ENCODE measurements around the gene PDIA6. TPM values are rescaled to one million over a fixed set of nuclear protein-coding genes. Genes with fewer than 3 reads are reported as not detected.

The PDIA6 gene
- total RNA-seq, 2 experiments from 2014 or later: 127 to 136 TPM

GRCh38 chr2:10842506-10842905 lies 29.9 kb upstream of the PDIA6 start:
- CTCF ChIA-PET: interaction anchor here (1.6 kb wide), 1 partner anchor 287 kb away, joined by 5 read pairs; no protein-coding TSS in a partner anchor
- H3K27me3 Mint-ChIP-seq: peaks cover 3% of the 10 kb centered on the region

GRCh38 chr2:10841547-10842219 lies 29.1 kb upstream of the PDIA6 start:
- Mint-ChIP-seq H3K27me3 (peaks cover 3% of the 10 kb centered on the region), H3K36me3 (ENCODE audit: low read depth) (peaks cover 3% of the 10 kb centered on the region), H3K4me1 (no peaks in the 10 kb centered on the region), H3K9me3 (peaks cover 22% of the 10 kb centered on the region), H3K27ac (no peak overlapping the region), H3K4me3 (no peak overlapping the region)
- DNase-seq: no peak
- ChIA-PET POLR2A (no interaction called here), CTCF (interaction anchor here (0.5 to 1.6 kb wide), 2 partner anchors 288 to 303 kb away, joined by 3 to 5 read pairs; no protein-coding TSS in a partner anchor)

More at GRCh38 chr2:10842506-10842905, 29.9 kb upstream of the PDIA6 start:
- no peak overlapping the region for H3K27ac Mint-ChIP-seq
- no peak for DNase-seq
- no peaks in the 10 kb centered on the region for H3K4me1 Mint-ChIP-seq
- H3K36me3 Mint-ChIP-seq (ENCODE audit: low read depth): peaks cover 3% of the 10 kb centered on the region
- H3K4me3 Mint-ChIP-seq: no peak overlapping the region
- H3K9me3 Mint-ChIP-seq: peaks cover 22% of the 10 kb centered on the region
- POLR2A ChIA-PET: no interaction called here

GRCh38 chr2:10839813-10840212 lies 27.2 kb upstream of the PDIA6 start:
- ChIA-PET POLR2A (no interaction called here), CTCF (no interaction called here)
- Mint-ChIP-seq H3K27me3 (peaks cover 6% of the 10 kb centered on the region), H3K36me3 (ENCODE audit: low read depth) (peaks cover 3% of the 10 kb centered on the region), H3K9me3 (peaks cover 22% of the 10 kb centered on the region), H3K4me1 (no peaks in the 10 kb centered on the region), H3K27ac (no peak overlapping the region), H3K4me3 (no peak overlapping the region)
- DNase-seq: no peak

GRCh38 chr2:10838734-10839133 lies 26.1 kb upstream of the PDIA6 start:
- DNase-seq: no peak

GRCh38 chr2:10837298-10838266 lies 25.0 kb upstream of the PDIA6 start:
- ChIA-PET CTCF (interaction anchor here (1.5 kb wide), 1 partner anchor 287 kb away, joined by 4 read pairs; no protein-coding TSS in a partner anchor), POLR2A (no interaction called here)
- no peak for DNase-seq
- Mint-ChIP-seq H3K27me3 (peaks cover 6% of the 10 kb centered on the region), H3K9me3 (peaks cover 22% of the 10 kb centered on the region), H3K27ac (no peak overlapping the region), H3K36me3 (ENCODE audit: low read depth) (peaks cover 3% of the 10 kb centered on the region), H3K4me3 (no peak overlapping the region), H3K4me1 (no peaks in the 10 kb centered on the region)

More at GRCh38 chr2:10838734-10839133, 26.1 kb upstream of the PDIA6 start:
- peaks cover 6% of the 10 kb centered on the region for H3K27me3 Mint-ChIP-seq
- no peak overlapping the region for H3K4me3 Mint-ChIP-seq
- no peaks in the 10 kb centered on the region for H3K4me1 Mint-ChIP-seq
- POLR2A ChIA-PET: no interaction called here
- peaks cover 22% of the 10 kb centered on the region for H3K9me3 Mint-ChIP-seq
- H3K27ac Mint-ChIP-seq: no peak overlapping the region
- peaks cover 3% of the 10 kb centered on the region for H3K36me3 Mint-ChIP-seq (ENCODE audit: low read depth)
- CTCF ChIA-PET: interaction anchor here (0.9 to 1.5 kb wide), 3 partner anchors 21 to 305 kb away, joined by 3 to 4 read pairs (median 3); no protein-coding TSS in a partner anchor

- Mint-ChIP-seq H3K27me3 (peaks cover 15% of the 10 kb centered on the region), H3K36me3 (ENCODE audit: low read depth) (no peaks in the 10 kb centered on the region), H3K4me1 (peaks cover 7% of the 10 kb centered on the region), H3K27ac (no peak overlapping the region), H3K9me3 (peaks cover 6% of the 10 kb centered on the region), H3K4me3 (no peak overlapping the region)
- ChIA-PET POLR2A (no interaction called here), CTCF (interaction anchor here (0.5 to 3.2 kb wide), 14 partner anchors 9 to 1348 kb away, joined by 3 to 12 read pairs (median 4); a partner anchor contains a TSS)
- DNase-seq: peak; percentile 79
These were observed 22.7 kb upstream of the PDIA6 start for GRCh38 chr2:10835052-10835970.

- Mint-ChIP-seq H3K9me3 (no peaks in the 10 kb centered on the region), H3K27me3 (peaks cover 15% of the 10 kb centered on the region), H3K4me1 (peaks cover 7% of the 10 kb centered on the region), H3K36me3 (ENCODE audit: low read depth) (no peaks in the 10 kb centered on the region), H3K4me3 (no peak overlapping the region), H3K27ac (no peak overlapping the region)
- ChIA-PET CTCF (interaction anchor here (3.2 to 4.5 kb wide), 2 partner anchors 296 to 298 kb away, joined by 12 to 34 read pairs; a partner anchor contains a TSS), POLR2A (no interaction called here)
- no peak for DNase-seq
These were observed 21.6 kb upstream of the PDIA6 start for GRCh38 chr2:10834068-10834655.

GRCh38 chr2:10833021-10833420 lies 20.4 kb upstream of the PDIA6 start:
- no peak for DNase-seq
- Mint-ChIP-seq H3K36me3 (ENCODE audit: low read depth) (no peaks in the 10 kb centered on the region), H3K4me1 (peaks cover 7% of the 10 kb centered on the region), H3K27ac (no peak overlapping the region), H3K4me3 (no peak overlapping the region), H3K9me3 (no peaks in the 10 kb centered on the region), H3K27me3 (peaks cover 15% of the 10 kb centered on the region)
- ChIA-PET POLR2A (interaction anchor here (0.5 kb wide), 1 partner anchor 271 kb away, joined by 3 read pairs; no protein-coding TSS in a partner anchor), CTCF (interaction anchor here (0.5 to 4.5 kb wide), 24 partner anchors 9 to 1386 kb away, joined by 3 to 34 read pairs (median 4); a partner anchor contains a TSS)

GRCh38 chr2:10832203-10832936 lies 19.8 kb upstream of the PDIA6 start:
- Mint-ChIP-seq H3K9me3 (no peaks in the 10 kb centered on the region), H3K27me3 (peaks cover 13% of the 10 kb centered on the region), H3K27ac (peak overlapping the region; percentile 50), H3K4me1 (peaks cover 7% of the 10 kb centered on the region), H3K4me3 (no peak overlapping the region), H3K36me3 (ENCODE audit: low read depth) (no peaks in the 10 kb centered on the region)
- POLR2A ChIA-PET: interaction anchor here (0.5 kb wide), 2 partner anchors 272 to 709 kb away, joined by 3 read pairs; no protein-coding TSS in a partner anchor
- CTCF ChIA-PET: interaction anchor here (0.5 to 4.5 kb wide), 25 partner anchors 9 to 1386 kb away, joined by 3 to 34 read pairs (median 4); a partner anchor contains a TSS
- DNase-seq: peak; percentile 86

- Mint-ChIP-seq H3K27me3 (peaks cover 16% of the 10 kb centered on the region), H3K27ac (no peak overlapping the region), H3K4me1 (peaks cover 7% of the 10 kb centered on the region), H3K36me3 (ENCODE audit: low read depth) (no peaks in the 10 kb centered on the region), H3K4me3 (no peak overlapping the region), H3K9me3 (no peaks in the 10 kb centered on the region)
- no peak for DNase-seq
- CTCF ChIA-PET: interaction anchor here (1.0 to 4.5 kb wide), 8 partner anchors 11 to 406 kb away, joined by 3 to 34 read pairs (median 4); a partner anchor contains a TSS
- POLR2A ChIA-PET: no interaction called here
These were observed 18.9 kb upstream of the PDIA6 start for GRCh38 chr2:10831400-10831985.
